HG03139 (cell line): ENCODE data around the gene ASH1L.
"Not testable (repeated sequence)": the region's sequence is repeated elsewhere in the genome, so short reads cannot be mapped to it uniquely, and the experiment has no call there.

Source experiments
- ATAC-seq: cut with Tn5 transposase; IDR thresholded peaks from one replicate; pipeline ENCODE4 v1.9.1; 2021; ENCODE audit not compliant: unreplicated experiment

The ASH1L gene

GRCh38 chr1:155455588-155456195 is 106.9 kb downstream of the ASH1L start:
- ATAC-seq: no peak

DNA sequence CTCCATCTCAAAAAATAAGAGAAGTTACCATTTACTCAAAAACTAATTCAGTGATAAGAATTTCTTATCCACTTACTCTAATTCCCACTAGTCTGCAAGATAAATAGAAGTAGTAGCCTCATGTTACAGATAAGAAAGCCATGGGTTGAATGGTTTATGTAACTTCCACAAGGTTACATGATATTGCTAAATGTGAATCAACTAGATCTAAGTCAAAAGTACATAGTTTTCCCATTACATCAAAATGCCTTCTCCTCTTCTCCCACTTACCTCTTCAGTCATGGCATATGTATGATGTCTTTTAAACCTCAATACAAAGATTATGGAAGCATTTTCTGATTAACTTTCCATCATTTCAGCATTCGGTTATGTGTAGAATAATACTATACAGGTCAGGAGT is 108.5 kb downstream of the ASH1L start:
- no peak for ATAC-seq

DNA sequence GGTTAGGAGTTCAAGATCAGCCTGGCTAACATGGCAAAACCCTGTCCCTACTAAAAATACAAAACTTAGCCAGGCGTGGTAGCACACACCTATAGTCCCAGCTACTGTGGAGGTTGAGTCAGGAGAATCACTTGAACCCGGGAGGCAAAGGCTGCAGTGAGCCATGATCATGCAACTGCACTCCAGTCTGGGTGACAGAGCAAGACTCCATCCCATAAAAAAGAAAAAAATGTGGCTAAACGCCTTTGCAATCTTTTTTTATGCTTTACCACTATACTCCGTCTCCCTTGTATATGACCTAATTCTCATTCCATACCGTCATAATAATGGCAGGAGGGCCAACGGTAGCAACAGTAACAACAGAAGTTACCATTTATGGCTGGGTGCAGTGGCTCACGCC is 109.5 kb downstream of the ASH1L start:
- no peak for ATAC-seq

- ATAC-seq: no peak
Measured at GRCh38 chr1:155451199-155451598, 111.4 kb downstream of the ASH1L start.

GRCh38 chr1:155442431-155442830 is 120.2 kb downstream of the ASH1L start:
- ATAC-seq: not testable (repeated sequence)

DNA sequence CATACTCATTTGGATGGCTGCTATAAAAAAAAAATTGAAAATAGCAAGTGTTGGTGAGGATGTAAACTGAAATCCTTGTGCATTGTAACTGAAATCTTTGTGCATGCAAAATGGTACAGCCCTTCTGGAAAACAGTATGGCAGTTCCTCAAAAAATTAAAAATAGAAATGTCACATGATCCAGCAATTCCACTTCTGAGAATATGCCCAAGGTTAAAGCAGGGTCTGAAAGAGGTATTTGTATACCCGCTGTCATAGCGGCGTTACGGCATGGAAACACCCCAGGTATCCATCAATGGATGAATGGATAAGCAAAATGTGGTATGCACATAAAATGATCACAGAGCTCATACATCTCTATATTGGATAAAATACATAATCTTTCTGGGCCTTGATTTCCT is 125.2 kb downstream of the ASH1L start:
- no peak for ATAC-seq

GRCh38 chr1:155433831-155434389 is 128.7 kb downstream of the ASH1L start:
- ATAC-seq: not testable (repeated sequence)

DNA sequence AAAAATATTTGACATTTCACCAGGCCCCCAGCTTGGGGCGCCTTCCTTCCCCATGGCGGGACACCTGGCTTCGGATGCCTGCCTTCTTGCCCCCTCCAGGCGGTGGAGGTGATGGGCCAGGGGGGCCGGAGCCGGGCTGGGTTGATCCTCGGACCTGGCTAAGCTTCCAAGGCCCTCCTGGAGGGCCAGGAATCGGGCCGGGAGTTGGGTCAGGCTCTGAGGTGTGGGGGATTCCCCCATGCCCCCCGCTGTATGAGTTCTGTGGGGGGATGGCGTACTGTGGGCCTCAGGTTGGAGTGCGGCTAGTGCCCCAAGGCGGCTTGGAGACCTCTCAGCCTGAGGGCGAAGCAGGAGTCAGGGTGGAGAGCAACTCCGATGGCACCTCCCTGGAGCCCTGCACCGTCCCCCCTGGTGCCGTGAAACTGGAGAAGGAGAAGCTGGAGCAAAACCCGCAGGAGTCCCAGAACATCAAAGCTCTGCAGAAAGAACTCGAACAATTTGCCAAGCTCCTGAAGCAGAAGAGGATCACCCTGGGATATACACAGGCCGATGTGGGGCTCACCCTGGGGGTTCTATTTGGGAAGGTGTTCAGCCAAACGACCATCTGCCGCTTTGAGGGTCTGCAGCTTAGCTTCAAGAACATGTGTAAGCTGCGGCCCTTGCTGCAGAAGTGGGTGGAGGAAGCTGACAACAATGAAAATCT is 129.3 kb downstream of the ASH1L start:
- ATAC-seq: not testable (repeated sequence)

DNA sequence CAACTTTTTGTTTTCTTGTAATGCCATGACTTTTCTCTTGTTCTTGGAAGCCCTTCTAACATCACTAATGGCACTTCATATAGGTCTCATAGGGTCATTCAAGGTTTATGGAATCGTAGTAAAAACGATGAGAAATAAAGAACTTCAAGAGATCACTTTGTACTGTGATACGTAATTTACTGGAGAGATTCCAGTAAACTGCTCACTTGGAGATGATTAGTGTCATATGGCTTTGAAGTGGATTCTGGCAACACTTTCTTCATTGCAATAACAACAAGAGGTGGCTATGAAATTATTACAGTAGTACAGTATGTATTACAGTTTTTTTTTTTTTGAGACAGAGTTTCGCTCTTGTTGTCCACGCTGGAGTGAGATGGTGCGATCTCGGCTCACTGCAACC is 138.5 kb downstream of the ASH1L start:
- ATAC-seq: no peak

- ATAC-seq: no peak
Measured at GRCh38 chr1:155420788-155421187, 141.8 kb downstream of the ASH1L start.

- not testable (repeated sequence) for ATAC-seq
Measured at GRCh38 chr1:155411840-155412239, 150.8 kb downstream of the ASH1L start.

- ATAC-seq: no peak
Measured at GRCh38 chr1:155410931-155411330, 151.7 kb downstream of the ASH1L start.

- no peak for ATAC-seq
Measured at GRCh38 chr1:155396874-155397476, 165.6 kb downstream of the ASH1L start.

- ATAC-seq: no peak
Measured at GRCh38 chr1:155392898-155393411, 169.6 kb downstream of the ASH1L start.

- ATAC-seq: no peak
Measured at GRCh38 chr1:155389826-155390225, 172.8 kb downstream of the ASH1L start.

GRCh38 chr1:155385836-155386235 is 176.8 kb downstream of the ASH1L start:
- ATAC-seq: not testable (repeated sequence)

GRCh38 chr1:155383406-155383805 is 179.2 kb downstream of the ASH1L start:
- ATAC-seq: no peak

GRCh38 chr1:155379631-155380090 is 182.9 kb downstream of the ASH1L start:
- ATAC-seq: no peak

GRCh38 chr1:155379180-155379579 is 183.4 kb downstream of the ASH1L start:
- no peak for ATAC-seq

DNA sequence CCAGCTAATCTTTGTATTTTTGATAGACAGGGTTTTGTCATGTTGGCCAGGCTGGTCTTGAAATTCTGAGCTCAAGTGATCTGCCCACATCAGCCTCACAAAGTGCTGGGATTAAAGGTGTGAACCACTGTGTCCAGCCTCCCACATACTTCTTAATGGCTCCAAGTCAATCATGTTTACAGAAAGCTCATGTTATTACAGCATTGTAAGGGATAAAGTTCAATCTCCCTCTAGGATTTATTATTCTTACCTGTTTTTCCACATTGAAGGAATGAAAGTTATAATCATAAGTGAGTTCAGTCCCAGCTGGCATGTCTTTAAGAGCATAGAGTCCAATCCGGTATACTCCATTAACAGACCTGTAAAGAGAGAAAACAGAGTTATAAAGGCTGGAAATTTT is 202.6 kb downstream of the ASH1L start:
- no peak for ATAC-seq

DNA sequence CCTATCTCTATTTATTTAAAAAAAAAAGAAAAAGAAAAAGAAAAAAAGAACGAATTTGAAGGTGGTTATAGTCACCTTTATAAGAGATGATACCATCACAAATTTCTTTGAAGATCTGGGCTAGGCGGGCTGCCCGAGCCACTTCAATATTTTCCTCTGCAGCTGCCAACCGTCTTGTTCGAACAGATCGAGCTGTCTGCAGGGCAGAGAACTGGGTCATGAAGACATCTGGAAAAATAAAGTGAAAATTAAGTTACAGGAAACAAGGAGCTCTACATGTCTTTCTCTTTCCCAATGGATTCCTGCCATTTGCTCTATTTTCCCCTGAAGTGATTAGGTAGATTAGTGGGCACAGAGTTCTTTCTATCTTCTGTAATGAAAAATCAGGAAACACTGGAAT is 210.0 kb downstream of the ASH1L start:
- ATAC-seq: no peak

GRCh38 chr1:155342842-155343241 is 219.8 kb downstream of the ASH1L start:
- no peak for ATAC-seq
